K562 (cell line): ENCODE data around the gene MFNG. TPM values are rescaled to one million over a fixed set of nuclear protein-coding genes. Genes with fewer than 3 reads are reported as not detected.

Source experiments
- ATAC-seq: fragments of 200-7000 bp; cut with Tn5 transposase; 3 replicates; pipeline ENCODE4 v1.9.1; 2020; ENCODE audit warnings: moderate library complexity
- BruUV-seq: library from RNA; stranded (reverse); fragments of 400-500 nt; replicated peaks from 2 replicates; lab custom pipeline; 2021; lab: Mats Ljungman, UMichigan
- CTCF ChIA-PET: fragments of 300-600 bp; formaldehyde crosslinking; extraction: SDS; loops from one replicate; lab custom pipeline; 2021; ENCODE audit warnings: low intra/inter-chr PET ratio; lab: Yijun Ruan, JAX
- POLR2A ChIA-PET: fragments of 300-600, 350-650 bp; sonication (Branson Sonifier 250); formaldehyde crosslinking; extraction: SDS; loops from one replicate; lab custom pipeline; 2021; ENCODE audit warnings: antibody characterized with exemption, inconsistent platforms; lab: Yijun Ruan, JAX
- DNase-seq, 4 experiments: peaks; one replicate each; pipeline versions ENCODE4 v3.0.0 to v3.0.0-alpha.2; 2011 to 2018; ENCODE audit warnings: low spot score in 3 of 4, mixed read lengths in 3 of 4; ENCODE audit errors: extremely low read depth in 1 of 4
- FAIRE-seq: peaks from 2 replicates; lab custom pipeline; 2011; peaks lifted over from hg19 to GRCh38; lab: Jason Lieb, UNC
- H2AFZ ChIP-seq: 2 replicates; pipeline ENCODE4 v1.6.0; 2011; ENCODE audit warnings: low read depth, low read length, control low read depth, inconsistent platforms
- H3K27ac ChIP-seq: fragments of 200-600 bp; 3 replicates; pipeline ENCODE4 v1.8.0; 2011; ENCODE audit warnings: low read depth, mild to moderate bottlenecking, control low read depth, inconsistent platforms, low read length, moderate library complexity, mixed read lengths; ENCODE audit errors: extremely low read depth
- H3K27me3 ChIP-seq, 2 experiments: fragments of 300-600 bp in 1 of 2; 2 replicates in 1 of 2; 3 replicates in 1 of 2; pipeline versions ENCODE4 v1.6.0 to v1.8.0; 2011; ENCODE audit warnings: inconsistent platforms in 2 of 2, low read length in 2 of 2, mild to moderate bottlenecking in 1 of 2, mixed read lengths in 1 of 2, moderate library complexity in 1 of 2; ENCODE audit not compliant: control insufficient read depth in 2 of 2, insufficient read depth in 2 of 2
- H3K36me3 ChIP-seq: fragments of 300-600 bp; 3 replicates; pipeline ENCODE4 v1.8.0; 2011; ENCODE audit warnings: mild to moderate bottlenecking, low read length, inconsistent platforms; ENCODE audit not compliant: control insufficient read depth, insufficient read depth
- H3K4me1 ChIP-seq, 2 experiments: fragments of 200-600 bp in 1 of 2; replicated peaks in 1 of 2; 2 replicates in 1 of 2; 3 replicates in 1 of 2; pipeline versions ENCODE4 v1.5.1 to v1.8.0; 2011; ENCODE audit warnings: inconsistent platforms in 2 of 2, low read length in 2 of 2, mild to moderate bottlenecking in 1 of 2, mixed read lengths in 1 of 2, moderate library complexity in 1 of 2; ENCODE audit not compliant: control insufficient read depth in 2 of 2, insufficient read depth in 2 of 2
- H3K4me2 ChIP-seq: 2 replicates; pipeline ENCODE4 v1.6.1; 2011; ENCODE audit warnings: low read length, control low read depth, inconsistent platforms, mixed read lengths; ENCODE audit not compliant: insufficient read depth
- H3K4me3 ChIP-seq: fragments of 200-600 bp; sonication (generic), shearing (Covaris generic); 2 replicates; pipeline ENCODE4 v1.5.1; 2016; ENCODE audit warnings: control low read depth, inconsistent platforms
- H3K79me2 ChIP-seq: fragments of 200-600 bp; 3 replicates; pipeline ENCODE4 v1.8.0; 2011; ENCODE audit warnings: low read length, inconsistent platforms; ENCODE audit not compliant: control insufficient read depth, insufficient read depth
- H3K9ac ChIP-seq, 2 experiments: 2 replicates each; pipeline versions ENCODE4 v1.6.0 to v1.6.1; 2011; ENCODE audit warnings: low read depth in 2 of 2, low read length in 2 of 2, control low read depth in 1 of 2, inconsistent platforms in 1 of 2, mild to moderate bottlenecking in 1 of 2, mixed read lengths in 1 of 2; ENCODE audit not compliant: insufficient read depth in 1 of 2
- H3K9me1 ChIP-seq: one replicate; pipeline ENCODE4 v1.6.0; 2011; ENCODE audit warnings: inconsistent platforms, mild to moderate bottlenecking, low read length, moderate library complexity; ENCODE audit not compliant: control insufficient read depth, insufficient read depth
- H3K9me3 ChIP-seq: replicated peaks from 2 replicates; pipeline ENCODE4 v1.5.1; 2011; ENCODE audit warnings: low read depth, low read length, inconsistent platforms; ENCODE audit not compliant: control insufficient read depth, insufficient read depth
- H4K20me1 ChIP-seq: replicated peaks from 2 replicates; pipeline ENCODE4 v1.6.1; 2011; ENCODE audit warnings: low read length, inconsistent platforms, mixed read lengths; ENCODE audit not compliant: control insufficient read depth, insufficient read depth
- CBFA2T2 ChIP-seq: fragments of 450-650 bp; conservative IDR thresholded peaks from 2 replicates; pipeline ENCODE4 v1.6.1; 2017; ENCODE audit warnings: mild to moderate bottlenecking
- ELF4 ChIP-seq: fragments of 450-650 bp; formaldehyde crosslinking; IDR thresholded peaks from 2 replicates; pipeline ENCODE4 v1.4.0; 2022; ENCODE audit warnings: missing genetic modification characterization
- FOSL1 ChIP-seq: fragments of 200-800 bp; sonication (Bioruptor generic); conservative IDR thresholded peaks from 2 replicates; pipeline ENCODE4 v1.6.1; 2016; ENCODE audit warnings: missing genetic modification characterization, missing compliant biosample characterization
- HOXB6 ChIP-seq: fragments of 250-450 bp; sonication (Bioruptor Pico); IDR thresholded peaks from 2 replicates; pipeline ENCODE4 v1.5.1; 2022; ENCODE audit warnings: mild to moderate bottlenecking, borderline replicate concordance
- MIER1 ChIP-seq: fragments of 450-650 bp; IDR thresholded peaks from 2 replicates; pipeline ENCODE4 v1.6.1; 2016; ENCODE audit warnings: antibody characterized with exemption, mild to moderate bottlenecking, low read depth
- PPARD ChIP-seq: fragments of 250-450 bp; sonication (Bioruptor Pico); IDR thresholded peaks from 2 replicates; pipeline ENCODE4 v1.8.0; 2022; ENCODE audit warnings: inconsistent platforms, mild to moderate bottlenecking, moderate library complexity
- RBM25 ChIP-seq: fragments of 200-400 bp; formaldehyde crosslinking; IDR thresholded peaks from 2 replicates; pipeline ENCODE4 v1.6.1; 2018; ENCODE audit warnings: low read length, low read depth, moderate library complexity; ENCODE audit not compliant: severe bottlenecking
- TARDBP ChIP-seq: fragments of 450-650 bp; IDR thresholded peaks from 2 replicates; pipeline ENCODE4 v1.6.1; 2016
- ZFP36 ChIP-seq: fragments of 150-350 bp; IDR thresholded peaks from 2 replicates; pipeline ENCODE4 v1.6.1; 2018; ENCODE audit warnings: low read length, low read depth; ENCODE audit not compliant: partially characterized antibody
- ZNF551 ChIP-seq: fragments of 250-450 bp; sonication (Bioruptor Pico); IDR thresholded peaks from 2 replicates; pipeline ENCODE4 v1.5.0; 2021; ENCODE audit warnings: mild to moderate bottlenecking, moderate library complexity
- ZNF717 ChIP-seq: fragments of 250-450 bp; sonication (Bioruptor Pico); IDR thresholded peaks from 2 replicates; pipeline ENCODE4 v1.5.0; 2021
- ZNF79 ChIP-seq: fragments of 250-450 bp; sonication (Bioruptor Pico); IDR thresholded peaks from 2 replicates; pipeline ENCODE4 v1.4.0; 2020; ENCODE audit warnings: low read depth, mild to moderate bottlenecking, moderate library complexity
- WGBS: fragments of 100-300 bp; shearing (Covaris generic); methylation state at CpG from one replicate; pipeline ENCODE4 v1.1.6; 2016; ENCODE audit warnings: low coverage, mixed read lengths; ENCODE audit not compliant: insufficient coverage; ENCODE audit errors: missing lambda C conversion rate; 5-methylcytosine and 5-hydroxymethylcytosine counted together
- in situ Hi-C: fragments of 300-500 bp; cut with MboI; formaldehyde crosslinking; loops from 4 replicates; pipeline ENCODE4 v1.15.0; 2018; ENCODE audit warnings: inconsistent platforms, mixed read lengths
- intact Hi-C: fragments of 100-400 bp; cut with micrococcal nuclease; formaldehyde crosslinking; loops from 2 replicates; pipeline ENCODE4 v1.14.2; 2022
- polyA plus RNA-seq, 8 experiments: library from polyadenylated mRNA; depleted of rRNA in 4 of 8; stranded (reverse) in 5 of 8; unstranded in 3 of 8; fragments of >200 nt; fragmentation: Nextera tagmentation in 2 of 8; fragmentation: Illumina TruSeq in 1 of 8; extraction: Ambion mirVana in 2 of 8; extraction: Trizol in 1 of 8; gene quantifications; 2 replicates each; pipeline versions ENCODE4 v1.2.1 to v1.2.3, GENCODE V29; 2011 to 2014; ENCODE audit warnings: inconsistent platforms in 1 of 8, missing spikeins in 1 of 8
- total RNA-seq, 7 experiments: library from RNA; depleted of rRNA in 6 of 7; stranded (reverse); fragments of >200 nt in 6 of 7; fragmentation: Illumina TruSeq in 2 of 7; extraction: Trizol in 2 of 7; gene quantifications; 2 replicates each; pipeline versions ENCODE4 v1.2.1 to v1.2.3, GENCODE V29; 2011 to 2021; ENCODE audit warnings: low replicate concordance in 1 of 7
- TF ChIP-seq, protein P1 (sequence below): IDR thresholded peaks from 2 replicates; pipeline ENCODE4 v1.6.1; 2011; ENCODE audit warnings: borderline replicate concordance, low read depth, mild to moderate bottlenecking, moderate library complexity, low read length; ENCODE audit not compliant: insufficient read depth, poor library complexity, severe bottlenecking

MFNG gene
- total and polyA plus RNA-seq, 9 of the 15 experiments (the other 6 are each of a cell fraction or from before 2014, with no cell fraction given): 0.13 to 0.73 (median 0.38) TPM; not detected in 4

DNA sequence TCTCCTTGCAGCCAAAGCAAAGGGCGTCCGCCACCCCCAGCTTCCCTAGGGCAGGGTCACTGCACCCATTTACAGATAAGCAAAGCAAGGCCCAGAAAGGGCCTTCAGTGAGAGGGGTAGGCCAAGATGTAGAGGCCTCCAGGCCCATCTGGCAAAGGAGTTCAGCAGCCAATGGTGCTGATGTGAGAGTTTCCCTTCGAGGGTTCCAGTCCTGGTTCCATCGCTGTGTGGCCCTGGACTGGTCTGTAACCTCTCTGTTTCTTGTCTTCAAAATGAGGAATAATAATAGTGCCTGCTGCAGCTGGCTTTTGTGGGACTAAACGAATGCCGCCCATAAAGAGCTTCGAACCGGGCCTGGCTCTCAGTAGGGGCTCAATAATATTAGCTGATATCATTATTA lies 62.9 kb downstream of the MFNG start:
- intact Hi-C loops: no loop called here
- CTCF ChIA-PET: no interaction called here
- in situ Hi-C loops: no loop called here
- Histone ChIP-seq H3K27me3 (peaks cover 4 to 39% of the 10 kb centered on the region in 2 experiments; a peak in 4 of 5 replicates), H2AFZ (no peak overlapping the region), H3K36me3 (no peaks in the 10 kb centered on the region), H3K9ac (no peak overlapping the region), H4K20me1 (peaks cover 3% of the 10 kb centered on the region; the same call in 1 of the 2 replicates), H3K27ac (no peak overlapping the region), H3K4me3 (no peak overlapping the region), H3K4me2 (no peak overlapping the region), H3K9me3 (no peaks in the 10 kb centered on the region), H3K9me1 (no peaks in the 10 kb centered on the region), H3K4me1 (peaks cover 0 to 19% of the 10 kb centered on the region in 2 experiments; a peak in 2 of 5 replicates), H3K79me2 (no peaks in the 10 kb centered on the region)
- no TSS peak for BruUV-seq
- ATAC-seq (no peak), DNase-seq (no peak), FAIRE-seq (no peak)
- TF ChIP-seq HOXB6 (no peak), FOSL1 (no peak), ZFP36 (peak; percentile 55), MIER1 (no peak), RBM25 (peak; percentile 42), ZNF551 (CRISPR knock-in tag) (no peak), PPARD (CRISPR knock-in tag) (no peak), ELF4 (CRISPR knock-in tag) (no peak), ZNF717 (no peak), TARDBP (no peak), ZNF79 (CRISPR knock-in tag) (no peak), CBFA2T2 (no peak)
- TF ChIP-seq, protein P1, sequence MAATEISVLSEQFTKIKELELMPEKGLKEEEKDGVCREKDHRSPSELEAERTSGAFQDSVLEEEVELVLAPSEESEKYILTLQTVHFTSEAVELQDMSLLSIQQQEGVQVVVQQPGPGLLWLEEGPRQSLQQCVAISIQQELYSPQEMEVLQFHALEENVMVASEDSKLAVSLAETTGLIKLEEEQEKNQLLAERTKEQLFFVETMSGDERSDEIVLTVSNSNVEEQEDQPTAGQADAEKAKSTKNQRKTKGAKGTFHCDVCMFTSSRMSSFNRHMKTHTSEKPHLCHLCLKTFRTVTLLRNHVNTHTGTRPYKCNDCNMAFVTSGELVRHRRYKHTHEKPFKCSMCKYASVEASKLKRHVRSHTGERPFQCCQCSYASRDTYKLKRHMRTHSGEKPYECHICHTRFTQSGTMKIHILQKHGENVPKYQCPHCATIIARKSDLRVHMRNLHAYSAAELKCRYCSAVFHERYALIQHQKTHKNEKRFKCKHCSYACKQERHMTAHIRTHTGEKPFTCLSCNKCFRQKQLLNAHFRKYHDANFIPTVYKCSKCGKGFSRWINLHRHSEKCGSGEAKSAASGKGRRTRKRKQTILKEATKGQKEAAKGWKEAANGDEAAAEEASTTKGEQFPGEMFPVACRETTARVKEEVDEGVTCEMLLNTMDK: no peak
- WGBS: 7% methylated on average over 6 of the region's 8 CpGs
- POLR2A ChIA-PET: no interaction called here
